Activated T-helper 1 cell treated with anti-CD3 and anti-CD28 coated beads, Interleukin-12 subunit alpha, Interleukin-12 subunit beta, Interleukin-2, Interleukin-4 antibody, amounts not matched to agents 30 ng/mL and 10 ng/mL and 1 ng/mL, durations not matched to agents 14 hours and 24 hours and 36 hours (primary cell): Measurements from ENCODE around the gene SZT2. TPM values are rescaled to one million over a fixed set of nuclear protein-coding genes. Genes with fewer than 3 reads are reported as not detected.
A peak's percentile ranks its signal among the peaks of the same experiment; 100 is the strongest.

Source experiments
- DNase-seq: peaks from one replicate; pipeline ENCODE4 v3.0.0; 2021; ENCODE audit warnings: low spot score
- H3K27ac Mint-ChIP-seq: one replicate; pipeline ENCODE4 v1.8.0; 2021; ENCODE audit warnings: mild to moderate bottlenecking, mixed read lengths
- H3K27me3 Mint-ChIP-seq: one replicate; pipeline ENCODE4 v1.8.0; 2022; ENCODE audit warnings: mild to moderate bottlenecking, moderate library complexity, mixed read lengths; ENCODE audit not compliant: insufficient read depth
- H3K36me3 Mint-ChIP-seq: one replicate; pipeline ENCODE4 v1.8.0; 2021; ENCODE audit warnings: low read depth, mixed read lengths
- H3K4me1 Mint-ChIP-seq: one replicate; pipeline ENCODE4 v1.8.0; 2021; ENCODE audit warnings: low read depth, mixed read lengths
- H3K4me3 Mint-ChIP-seq: one replicate; pipeline ENCODE4 v1.8.0; 2021; ENCODE audit warnings: mild to moderate bottlenecking, moderate library complexity, mixed read lengths
- H3K9me3 Mint-ChIP-seq: one replicate; pipeline ENCODE4 v1.8.0; 2021; ENCODE audit warnings: mixed read lengths
- intact Hi-C: fragments of 100-400 bp; cut with micrococcal nuclease; formaldehyde crosslinking; loops from one replicate; pipeline ENCODE4 v1.15.1; 2024
- total RNA-seq: library from RNA; stranded (reverse); gene quantifications from 2 replicates; pipeline ENCODE4 v1.2.3, GENCODE V29; 2022

Gene SZT2
- total RNA-seq, 1 donor from 2014 or later = 59.2 TPM

DNA sequence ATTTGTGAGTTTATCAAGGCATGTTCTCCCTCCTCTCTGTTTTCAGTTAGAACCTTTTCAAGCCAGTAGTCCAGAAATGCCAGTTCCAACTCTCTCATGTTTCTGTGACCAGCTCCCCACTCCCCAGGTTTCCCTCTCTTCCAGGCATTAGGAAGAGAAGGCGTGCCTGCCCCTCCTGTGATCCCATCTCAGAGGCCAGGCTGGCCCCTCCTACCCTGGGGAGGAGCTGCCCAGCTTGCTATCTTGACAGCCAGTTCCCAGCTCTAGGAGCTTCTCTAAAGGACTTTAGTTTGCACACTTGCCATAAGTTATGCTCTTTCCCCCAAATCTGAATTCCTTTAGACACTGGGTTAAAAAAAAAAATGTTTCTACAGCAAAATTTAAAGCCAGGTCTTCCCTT, 55.1 kb downstream of the SZT2 start:
- no peaks in the 10 kb centered on the region for H3K4me1 Mint-ChIP-seq
- DNase-seq = no peak
- H3K27me3 Mint-ChIP-seq = no peaks in the 10 kb centered on the region
- no peak overlapping the region for H3K4me3 Mint-ChIP-seq
- H3K36me3 Mint-ChIP-seq = peaks cover 54% of the 10 kb centered on the region
- H3K9me3 Mint-ChIP-seq = no peaks in the 10 kb centered on the region
- H3K27ac Mint-ChIP-seq = no peak overlapping the region
- intact Hi-C loops = no loop called here

DNA sequence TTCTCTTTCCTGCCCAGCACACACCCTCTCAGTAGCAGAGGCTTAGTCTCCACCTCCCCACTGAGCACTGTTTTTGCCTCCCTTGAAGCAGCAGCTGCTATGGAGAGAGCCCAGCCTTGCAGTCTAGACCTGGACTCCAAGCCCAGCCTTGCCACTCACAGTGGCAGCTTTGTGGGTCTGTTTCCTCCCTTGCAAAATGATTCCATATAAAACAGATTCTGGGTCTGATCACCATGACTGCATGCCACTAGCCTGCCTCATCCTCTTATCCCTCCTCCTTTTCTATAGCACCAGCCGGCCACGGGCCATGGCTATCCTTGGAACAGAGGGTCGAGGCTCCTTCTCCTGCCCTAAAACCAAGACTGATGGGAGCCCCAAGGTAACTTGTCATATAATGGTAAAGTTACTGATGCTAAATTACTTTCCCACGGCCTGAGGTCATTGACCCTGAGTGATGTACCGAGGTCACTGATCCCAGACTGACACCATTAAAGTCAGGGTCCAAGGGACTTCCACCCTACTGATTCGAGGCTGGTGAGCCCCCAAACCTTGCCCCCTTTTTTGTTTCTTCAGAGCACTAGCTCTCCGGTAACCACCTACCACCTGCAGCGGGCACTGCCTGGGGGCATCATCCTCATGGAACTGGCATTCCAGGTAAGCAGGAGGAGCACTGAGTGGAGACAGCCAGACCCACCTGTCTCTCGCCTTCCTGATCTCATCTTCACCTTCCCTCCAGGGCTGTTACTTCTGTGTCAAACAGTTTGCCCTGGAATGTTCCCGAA, 56.1 kb downstream of the SZT2 start:
- DNase-seq = no peak
- Mint-ChIP-seq H3K27ac (no peak overlapping the region), H3K4me1 (no peaks in the 10 kb centered on the region), H3K36me3 (peaks cover 52% of the 10 kb centered on the region), H3K9me3 (no peaks in the 10 kb centered on the region), H3K4me3 (no peak overlapping the region), H3K27me3 (no peaks in the 10 kb centered on the region)
- intact Hi-C loops = no loop called here

DNA sequence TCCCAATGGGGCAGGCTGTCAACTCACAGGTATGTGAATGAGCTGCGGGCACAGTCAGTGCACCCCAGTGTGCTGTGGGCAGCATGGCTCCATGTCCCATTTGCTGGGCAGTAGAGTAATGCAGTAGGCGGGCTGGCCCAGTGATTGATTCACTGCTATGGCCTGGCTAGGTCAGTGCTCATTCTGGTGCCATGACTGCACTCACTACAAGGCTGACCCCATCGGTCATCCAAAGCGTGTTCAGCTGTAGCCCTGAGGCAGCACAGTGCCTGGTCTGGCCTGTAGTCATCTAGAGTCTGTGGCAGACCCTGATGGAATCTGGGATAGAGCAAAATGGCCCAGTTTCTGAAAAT, 56.7 kb downstream of the SZT2 start:
- H3K9me3 Mint-ChIP-seq = no peaks in the 10 kb centered on the region
- peaks cover 51% of the 10 kb centered on the region for H3K36me3 Mint-ChIP-seq
- no peak for DNase-seq

DNA sequence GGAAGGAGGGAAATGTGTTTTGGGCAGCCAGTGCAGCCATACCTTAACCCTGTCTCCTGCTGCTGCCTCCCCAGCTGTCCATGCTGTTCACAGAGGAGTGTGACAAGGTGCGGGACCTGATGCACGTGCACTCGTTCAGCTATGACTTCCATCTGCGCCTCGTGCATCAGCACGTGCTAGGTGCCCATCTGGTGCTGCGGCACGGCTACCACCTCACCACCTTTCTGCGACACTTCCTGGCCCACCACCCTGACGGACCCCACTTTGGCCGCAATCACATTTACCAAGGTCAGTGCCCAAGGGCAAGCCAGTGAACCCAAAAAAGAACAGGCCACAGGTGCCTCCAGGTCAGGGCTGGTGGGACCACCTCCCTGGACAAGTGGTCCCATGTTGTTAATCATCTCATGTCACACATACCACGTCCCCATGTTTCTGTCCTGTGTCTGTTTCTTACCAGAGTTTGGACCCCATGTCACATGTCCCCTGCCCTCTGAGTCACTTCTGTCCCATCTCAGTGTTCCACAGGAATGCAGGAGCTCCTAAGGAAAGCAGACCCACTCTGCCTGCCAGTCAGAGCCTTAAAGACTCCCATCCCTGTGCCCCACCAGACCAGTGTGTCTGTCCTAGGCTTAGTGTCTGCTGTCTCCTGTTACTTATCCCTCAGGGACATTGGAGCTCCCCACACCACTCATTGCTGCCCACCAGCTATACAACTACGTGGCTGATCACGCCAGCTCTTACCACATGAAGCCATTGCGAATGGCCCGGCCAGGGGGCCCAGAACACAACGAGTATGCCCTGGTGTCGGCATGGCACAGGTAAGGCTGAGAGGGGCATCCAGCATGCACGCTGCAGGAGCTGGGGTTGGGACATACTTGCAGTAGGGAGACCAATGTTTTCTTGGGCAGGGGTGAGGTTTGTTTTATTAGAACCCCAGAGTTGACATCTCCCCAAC, 57.5 kb downstream of the SZT2 start:
- no peak for DNase-seq
- H3K27me3 Mint-ChIP-seq = no peaks in the 10 kb centered on the region
- no peaks in the 10 kb centered on the region for H3K4me1 Mint-ChIP-seq
- H3K36me3 Mint-ChIP-seq = peaks cover 56% of the 10 kb centered on the region
- no peak overlapping the region for H3K27ac Mint-ChIP-seq
- intact Hi-C loops = no loop called here
- no peaks in the 10 kb centered on the region for H3K9me3 Mint-ChIP-seq
- H3K4me3 Mint-ChIP-seq = no peak overlapping the region

More for the DNA sequence above, 56.7 kb downstream of the SZT2 start:
- H3K4me3 Mint-ChIP-seq = no peak overlapping the region
- H3K4me1 Mint-ChIP-seq = no peaks in the 10 kb centered on the region
- intact Hi-C loops = no loop called here
- no peak overlapping the region for H3K27ac Mint-ChIP-seq
- H3K27me3 Mint-ChIP-seq = no peaks in the 10 kb centered on the region

DNA sequence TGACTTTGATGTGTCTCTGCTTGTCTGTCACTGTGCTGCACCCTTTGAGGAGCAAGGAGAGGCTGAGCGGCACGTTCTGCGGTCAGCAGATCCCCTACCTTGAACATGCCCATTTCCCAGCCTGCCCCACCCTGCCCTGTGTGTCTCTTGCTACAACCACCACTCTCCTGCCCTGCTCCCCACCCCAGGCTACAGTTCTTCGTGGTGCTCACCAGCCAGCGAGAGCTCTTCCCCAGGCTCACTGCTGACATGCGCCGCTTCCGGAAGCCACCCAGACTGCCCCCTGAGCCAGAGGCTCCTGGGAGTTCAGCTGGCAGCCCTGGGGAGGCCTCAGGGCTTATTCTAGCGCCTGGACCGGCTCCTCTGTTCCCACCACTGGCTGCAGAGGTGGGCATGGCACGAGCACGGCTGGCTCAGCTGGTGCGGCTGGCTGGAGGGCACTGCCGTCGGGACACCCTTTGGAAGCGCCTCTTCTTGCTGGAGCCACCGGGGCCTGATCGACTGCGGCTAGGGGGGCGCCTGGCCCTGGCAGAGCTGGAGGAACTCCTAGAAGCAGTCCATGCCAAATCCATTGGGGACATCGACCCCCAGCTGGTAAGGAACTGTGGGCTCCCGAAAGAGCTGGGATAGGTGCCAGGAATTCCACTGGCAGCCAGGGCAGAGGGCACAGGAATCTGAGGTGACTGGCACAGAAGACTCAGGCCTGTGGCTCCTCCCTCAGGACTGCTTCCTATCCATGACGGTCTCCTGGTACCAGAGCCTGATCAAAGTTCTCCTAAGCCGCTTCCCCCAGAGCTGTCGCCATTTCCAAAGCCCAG, 58.4 kb downstream of the SZT2 start:
- H3K36me3 Mint-ChIP-seq = peaks cover 60% of the 10 kb centered on the region

DNA sequence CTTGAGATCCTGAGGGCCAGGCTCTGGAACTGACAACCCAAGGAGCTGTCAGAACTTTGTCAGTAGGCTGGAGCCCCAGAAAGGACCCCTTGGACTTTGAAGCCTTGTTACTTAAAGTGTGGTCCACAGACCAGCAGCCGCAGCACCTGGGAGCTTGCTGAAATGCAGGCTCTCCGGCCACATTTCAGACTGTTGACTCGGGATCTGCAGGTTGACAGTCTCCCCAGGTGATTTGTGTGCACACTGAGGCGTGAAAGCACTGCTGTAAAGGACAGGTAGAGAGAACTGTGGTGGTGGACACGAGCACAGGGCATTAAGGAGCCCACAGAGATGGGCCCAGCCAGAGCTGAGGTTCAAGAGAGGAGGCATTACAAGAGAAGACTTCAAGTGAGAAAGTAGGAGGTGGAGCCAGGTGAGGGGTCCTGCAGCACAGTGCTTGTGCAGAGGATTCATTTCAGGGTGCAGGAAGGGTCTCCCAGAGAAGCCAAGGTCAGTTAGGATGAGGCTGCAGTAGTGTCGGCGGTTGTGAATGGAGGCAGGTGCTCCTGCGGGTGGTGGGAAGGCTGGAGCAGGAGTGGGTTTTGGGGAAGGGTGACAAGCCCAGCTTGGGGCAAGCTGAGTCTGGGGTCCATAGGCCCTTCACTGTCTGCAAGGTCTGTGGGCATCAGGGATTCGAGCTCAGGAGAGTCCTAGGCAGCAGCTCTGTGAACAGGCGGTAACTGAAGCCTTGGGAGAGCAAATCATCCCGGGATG, 59.4 kb downstream of the SZT2 start:
- Mint-ChIP-seq H3K9me3 (no peaks in the 10 kb centered on the region), H3K4me3 (no peak overlapping the region), H3K4me1 (peaks cover 10% of the 10 kb centered on the region), H3K27ac (no peak overlapping the region), H3K27me3 (no peaks in the 10 kb centered on the region), H3K36me3 (peaks cover 56% of the 10 kb centered on the region)
- no peak for DNase-seq
- intact Hi-C loops = no loop called here

More for the DNA sequence above, 58.4 kb downstream of the SZT2 start:
- H3K27ac Mint-ChIP-seq = no peak overlapping the region
- no peak overlapping the region for H3K4me3 Mint-ChIP-seq
- no peaks in the 10 kb centered on the region for H3K9me3 Mint-ChIP-seq
- H3K27me3 Mint-ChIP-seq = no peaks in the 10 kb centered on the region
- no peak for DNase-seq
- peaks cover 7% of the 10 kb centered on the region for H3K4me1 Mint-ChIP-seq
- intact Hi-C loops = no loop called here

DNA sequence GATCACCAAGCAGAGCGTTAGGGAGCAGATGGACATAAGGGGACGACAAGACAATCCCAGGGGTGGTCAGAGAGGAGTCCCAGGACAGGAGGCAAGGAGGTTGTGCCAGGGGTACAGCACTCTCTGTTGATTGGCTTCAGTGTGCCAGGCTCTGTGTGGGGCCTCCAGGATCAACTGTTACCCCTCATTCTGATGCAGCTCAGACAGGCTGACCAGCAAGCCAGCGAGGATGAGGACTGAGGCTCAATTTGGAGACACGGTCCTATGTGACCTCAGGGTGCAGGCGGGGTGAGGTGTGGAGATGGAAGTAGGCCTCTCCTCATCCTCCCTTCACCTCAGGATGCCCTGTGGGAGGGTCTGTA, 60.0 kb downstream of the SZT2 start:
- intact Hi-C loops = loop anchor here (5.0 kb wide), 2 partner anchors 203 to 258 kb away; partner anchors contain the start of genes KDM4A and ST3GAL3
- Mint-ChIP-seq H3K9me3 (no peaks in the 10 kb centered on the region), H3K27me3 (no peaks in the 10 kb centered on the region), H3K4me1 (peaks cover 16% of the 10 kb centered on the region), H3K4me3 (no peak overlapping the region), H3K27ac (no peak overlapping the region), H3K36me3 (peaks cover 54% of the 10 kb centered on the region)
- no peak for DNase-seq

DNA sequence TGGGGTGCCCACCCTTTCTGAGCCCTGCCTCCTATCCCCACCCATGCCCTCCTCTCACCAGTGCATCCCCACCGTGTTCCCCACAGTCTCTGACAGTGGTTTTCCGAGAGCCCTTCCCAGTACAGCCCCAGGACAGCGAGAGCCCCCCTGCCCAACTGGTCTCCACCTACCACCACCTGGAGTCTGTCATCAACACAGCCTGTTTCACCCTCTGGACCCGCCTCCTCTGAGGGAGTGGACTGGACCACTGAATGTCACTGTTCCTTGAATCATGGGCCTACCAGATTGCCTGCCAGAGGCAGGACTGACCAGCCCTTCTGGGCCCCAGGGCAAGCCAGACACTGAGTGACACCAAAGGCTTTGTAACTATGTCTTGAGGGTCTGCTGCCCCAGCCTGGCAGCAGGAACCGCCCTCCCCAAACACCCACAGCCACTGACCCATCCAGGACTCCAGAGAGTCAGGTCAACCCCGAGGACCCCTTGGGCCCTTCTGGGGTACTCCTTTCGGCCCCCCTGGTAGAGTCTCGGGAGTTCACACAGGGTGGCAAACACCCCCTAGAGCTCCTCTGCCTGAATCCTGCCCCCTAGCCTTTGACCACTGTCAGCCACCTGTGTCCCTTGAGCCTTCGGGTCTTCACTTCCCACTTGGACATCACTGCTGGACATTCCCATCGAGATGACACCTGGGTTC, 60.7 kb downstream of the SZT2 start:
- intact Hi-C loops = loop anchor here (5.0 kb wide), 2 partner anchors 202 to 257 kb away; partner anchors contain the start of genes KDM4A and ST3GAL3
- Mint-ChIP-seq H3K27ac (no peak overlapping the region), H3K4me3 (no peak overlapping the region), H3K9me3 (no peaks in the 10 kb centered on the region), H3K27me3 (no peaks in the 10 kb centered on the region), H3K4me1 (peaks cover 18% of the 10 kb centered on the region), H3K36me3 (peaks cover 47% of the 10 kb centered on the region)
- DNase-seq = no peak

DNA sequence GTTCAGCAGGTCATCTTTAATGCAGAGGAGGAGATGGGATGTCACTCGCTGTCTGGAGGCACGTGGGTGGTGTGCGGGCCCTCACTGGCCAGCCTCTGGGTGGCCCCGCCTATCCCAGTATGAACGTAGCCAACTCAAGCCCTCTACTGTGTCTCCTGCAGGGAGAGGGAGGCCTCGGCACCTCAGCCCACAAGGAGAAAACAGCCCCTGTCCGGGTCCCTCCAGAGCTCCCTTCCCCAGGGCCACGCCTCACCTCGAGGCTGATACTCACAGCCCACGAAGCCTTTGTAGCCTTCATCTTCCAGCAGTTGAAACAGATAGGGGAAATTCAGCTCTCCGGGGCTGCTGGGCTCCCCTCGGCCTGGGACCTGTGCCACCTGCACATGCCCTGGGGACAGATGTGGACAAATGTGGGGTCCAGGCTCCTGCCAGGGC, 61.5 kb downstream of the SZT2 start:
- Mint-ChIP-seq H3K27ac (no peak overlapping the region), H3K36me3 (peaks cover 43% of the 10 kb centered on the region)
- intact Hi-C loops = loop anchor here (5.0 kb wide), 2 partner anchors 201 to 256 kb away; partner anchors contain the start of genes KDM4A and ST3GAL3

DNA sequence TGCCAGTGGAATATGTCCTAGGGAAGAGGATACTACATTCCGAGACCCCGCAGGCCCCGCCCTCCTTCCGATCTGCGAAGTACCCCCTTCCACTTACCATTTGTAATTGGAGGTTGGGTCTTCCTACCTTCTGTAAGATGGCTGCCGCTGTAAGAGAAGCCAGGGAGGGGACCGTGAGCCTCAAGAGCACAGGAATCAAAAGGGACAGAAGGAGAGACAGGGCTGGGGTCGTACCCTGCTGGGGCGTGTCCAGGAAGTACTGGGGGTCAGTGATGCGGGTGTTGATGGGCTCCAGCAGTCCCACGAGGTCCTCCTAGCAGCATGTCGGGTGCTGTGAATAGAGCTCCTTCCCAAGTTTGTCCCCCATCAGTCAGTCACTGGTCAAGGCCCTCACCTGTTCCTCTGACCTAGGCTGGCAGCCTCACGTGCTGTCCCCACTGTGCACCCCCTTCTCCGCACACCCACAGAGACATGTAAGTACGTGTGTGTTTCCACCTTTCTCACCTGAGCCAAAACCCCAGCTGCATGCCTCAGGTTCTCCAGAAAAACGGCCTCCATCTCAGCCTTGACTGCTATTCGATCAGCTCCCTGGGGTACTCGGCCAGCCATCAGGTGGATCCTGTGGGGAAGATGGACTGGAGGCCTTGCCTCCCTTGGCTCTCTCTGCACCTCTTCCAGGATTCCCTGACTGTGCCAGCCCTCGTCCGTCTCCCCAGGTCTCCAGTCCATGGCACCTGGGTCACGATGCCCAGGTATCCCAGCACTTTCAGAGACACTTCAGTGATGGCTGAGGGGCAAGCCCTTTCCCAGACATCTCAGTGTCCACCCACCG, 62.2 kb downstream of the SZT2 start:
- DNase-seq = no peak
- H3K27ac Mint-ChIP-seq = peak overlapping the region; percentile 81
- peaks cover 37% of the 10 kb centered on the region for H3K36me3 Mint-ChIP-seq
- intact Hi-C loops = loop anchor here (5.0 kb wide), 2 partner anchors 200 to 255 kb away; partner anchors contain the start of genes KDM4A and ST3GAL3
- no peaks in the 10 kb centered on the region for H3K9me3 Mint-ChIP-seq
- peaks cover 18% of the 10 kb centered on the region for H3K4me1 Mint-ChIP-seq
- no peak overlapping the region for H3K4me3 Mint-ChIP-seq
- peaks cover 11% of the 10 kb centered on the region for H3K27me3 Mint-ChIP-seq

More for the DNA sequence above, 61.5 kb downstream of the SZT2 start:
- H3K9me3 Mint-ChIP-seq = no peaks in the 10 kb centered on the region
- peaks cover 7% of the 10 kb centered on the region for H3K27me3 Mint-ChIP-seq
- no peak overlapping the region for H3K4me3 Mint-ChIP-seq
- DNase-seq = no peak
- H3K4me1 Mint-ChIP-seq = peaks cover 18% of the 10 kb centered on the region
